DMS79 treated with DMSO at 0.1 percent for 48 hours (cell line): ENCODE measurements around the gene STK33.

Source experiments
- DNase-seq: peaks from one replicate; lab custom pipeline; 2025; lab: John Stamatoyannopoulos, UW

The STK33 gene

DNA sequence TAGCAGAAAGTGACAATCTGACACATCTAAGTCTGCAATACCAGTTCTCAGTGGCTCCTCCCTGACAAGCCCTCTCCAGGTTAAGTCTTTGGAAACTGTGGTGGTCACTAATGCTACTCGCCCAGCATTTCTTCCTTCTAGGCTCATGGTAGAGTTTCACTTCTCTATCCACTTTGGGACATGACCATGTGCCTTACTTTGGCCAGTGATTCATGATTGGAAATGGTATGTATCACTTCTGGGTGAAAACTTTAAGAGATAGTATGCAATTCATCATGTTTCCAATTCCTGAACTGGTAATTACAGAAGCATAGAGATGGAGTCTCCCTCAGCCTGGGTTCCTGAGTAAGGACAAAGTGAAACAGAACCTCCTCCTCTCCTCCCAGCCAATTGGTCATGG, 178.8 kb downstream of the STK33 start:
- DNase-seq: no peak

DNA sequence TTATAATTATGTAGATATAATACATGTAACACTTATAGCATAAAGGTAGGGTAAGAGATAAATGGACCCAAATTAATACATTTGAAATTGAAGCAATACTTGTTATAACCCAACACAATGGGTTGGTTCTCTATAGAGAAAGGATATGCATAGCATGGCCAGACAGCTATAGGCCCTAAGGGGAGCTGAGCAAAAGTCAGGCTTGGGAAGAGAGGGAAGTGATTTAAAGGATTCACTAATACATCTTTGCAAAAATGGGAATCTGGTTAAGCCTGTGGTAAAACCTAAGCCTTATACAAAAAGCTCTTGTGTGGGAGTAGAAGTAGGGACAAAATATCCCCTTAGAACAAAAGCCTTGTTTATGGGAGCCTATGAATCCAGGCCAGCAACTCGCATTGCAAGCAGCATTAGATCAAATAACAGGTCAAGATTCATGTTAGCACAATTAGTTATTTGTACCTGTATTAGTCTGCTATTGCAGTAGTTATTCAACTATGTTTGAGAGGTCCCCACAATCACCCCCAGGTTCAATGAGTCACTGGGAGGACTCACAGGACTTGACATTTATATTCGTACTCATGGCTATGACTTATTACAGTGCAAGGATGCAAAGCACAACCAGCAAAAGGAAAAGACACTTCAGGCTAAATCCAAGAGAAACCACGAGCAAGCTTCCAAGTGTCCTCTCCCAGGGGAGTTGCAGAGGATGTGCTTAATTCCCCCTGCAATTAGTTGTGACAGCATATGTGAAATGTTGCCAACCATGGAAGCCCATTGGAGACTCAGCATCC, 185.7 kb downstream of the STK33 start:
- peak; percentile 37 for DNase-seq

DNA sequence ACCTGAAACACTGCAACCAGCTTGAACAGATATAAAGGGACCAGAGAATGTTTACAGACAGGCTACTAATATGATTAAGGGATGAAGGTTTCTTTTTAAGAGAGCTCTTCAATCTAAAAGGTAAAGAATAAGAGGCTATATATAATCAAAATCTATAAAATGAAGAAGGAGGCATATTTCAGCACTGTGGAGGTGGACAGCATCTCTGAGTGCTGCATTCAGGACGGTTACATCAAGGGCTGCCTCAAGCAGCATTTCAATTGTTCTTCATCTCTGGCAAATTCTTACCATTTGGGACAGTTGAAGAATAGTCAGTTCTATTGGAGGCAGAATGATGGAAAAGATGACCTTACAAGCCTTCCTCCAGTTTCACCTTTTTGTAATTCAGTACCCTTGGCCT, 190.7 kb downstream of the STK33 start:
- no peak for DNase-seq

DNA sequence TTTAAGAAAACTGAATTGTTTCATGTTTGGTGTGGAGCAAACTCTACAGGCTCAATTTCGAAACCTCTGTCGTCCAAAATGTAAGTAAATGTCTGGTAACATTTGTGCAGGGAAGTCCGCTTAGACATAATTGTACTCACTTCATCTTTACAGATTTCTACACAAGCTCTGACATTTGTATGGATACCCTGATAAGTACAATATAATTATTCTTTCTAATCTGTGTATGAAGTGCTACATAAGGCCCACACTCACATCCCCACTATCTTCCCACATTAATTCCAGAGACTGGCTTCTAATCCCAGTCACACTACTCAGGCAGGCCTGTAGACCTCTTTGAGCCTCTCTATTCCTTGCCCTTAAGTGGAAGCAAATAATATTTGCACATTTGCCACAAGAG, 201.1 kb downstream of the STK33 start:
- DNase-seq: no peak

DNA sequence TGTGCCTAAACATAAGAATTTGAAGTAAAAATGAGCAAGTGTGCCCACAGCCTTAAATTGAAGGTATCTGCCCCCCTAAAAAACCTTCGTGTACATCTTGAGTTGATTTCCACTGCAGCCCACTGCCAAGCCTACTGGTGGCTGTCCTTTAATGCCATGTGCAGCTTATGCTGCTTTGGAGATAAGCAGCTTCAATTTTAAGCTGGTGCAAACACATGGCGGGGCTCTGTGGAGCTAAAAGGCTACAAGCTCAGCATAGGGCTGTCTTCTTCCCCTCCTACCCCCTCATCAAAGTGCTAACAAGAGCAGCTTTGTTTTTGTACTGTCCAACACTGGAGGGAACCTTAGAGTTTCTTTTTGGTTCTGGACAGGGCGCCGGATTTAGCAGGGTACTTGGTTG, 201.9 kb downstream of the STK33 start:
- DNase-seq: no peak

DNA sequence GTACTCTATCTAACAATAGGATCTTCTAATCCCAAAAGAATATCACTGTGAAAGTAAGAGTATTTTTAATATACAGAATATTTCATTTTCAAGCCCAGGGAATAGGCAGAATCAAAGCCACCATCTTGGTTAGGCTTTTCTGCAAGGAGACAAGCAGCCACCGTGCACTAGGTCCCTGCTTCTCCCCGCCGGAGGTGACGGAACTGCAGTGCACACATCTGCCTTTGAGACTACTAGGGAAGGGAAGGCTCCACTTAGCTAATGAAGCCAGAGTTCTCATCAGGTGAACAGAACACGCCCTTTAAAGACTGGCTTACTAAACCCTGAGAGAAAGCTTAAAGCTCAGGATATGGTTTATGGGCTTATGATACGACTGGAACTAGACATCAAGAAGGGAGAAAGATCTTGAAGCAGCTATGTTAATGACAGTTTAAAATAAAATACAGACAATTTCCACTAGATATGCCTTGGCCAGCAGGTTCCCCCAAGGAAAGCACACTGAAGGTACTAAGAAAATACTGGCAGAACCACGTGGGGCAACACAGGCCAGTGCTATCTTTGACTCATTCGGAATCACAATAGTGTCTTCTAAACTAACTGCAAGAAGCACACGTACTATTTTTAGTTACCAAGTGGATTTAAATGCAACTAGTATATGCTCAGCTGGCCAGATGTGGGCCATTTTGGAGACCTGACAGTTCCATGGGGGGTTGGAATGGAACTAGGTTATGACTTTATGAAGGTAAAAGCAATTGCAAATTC, 203.0 kb downstream of the STK33 start:
- no peak for DNase-seq

DNA sequence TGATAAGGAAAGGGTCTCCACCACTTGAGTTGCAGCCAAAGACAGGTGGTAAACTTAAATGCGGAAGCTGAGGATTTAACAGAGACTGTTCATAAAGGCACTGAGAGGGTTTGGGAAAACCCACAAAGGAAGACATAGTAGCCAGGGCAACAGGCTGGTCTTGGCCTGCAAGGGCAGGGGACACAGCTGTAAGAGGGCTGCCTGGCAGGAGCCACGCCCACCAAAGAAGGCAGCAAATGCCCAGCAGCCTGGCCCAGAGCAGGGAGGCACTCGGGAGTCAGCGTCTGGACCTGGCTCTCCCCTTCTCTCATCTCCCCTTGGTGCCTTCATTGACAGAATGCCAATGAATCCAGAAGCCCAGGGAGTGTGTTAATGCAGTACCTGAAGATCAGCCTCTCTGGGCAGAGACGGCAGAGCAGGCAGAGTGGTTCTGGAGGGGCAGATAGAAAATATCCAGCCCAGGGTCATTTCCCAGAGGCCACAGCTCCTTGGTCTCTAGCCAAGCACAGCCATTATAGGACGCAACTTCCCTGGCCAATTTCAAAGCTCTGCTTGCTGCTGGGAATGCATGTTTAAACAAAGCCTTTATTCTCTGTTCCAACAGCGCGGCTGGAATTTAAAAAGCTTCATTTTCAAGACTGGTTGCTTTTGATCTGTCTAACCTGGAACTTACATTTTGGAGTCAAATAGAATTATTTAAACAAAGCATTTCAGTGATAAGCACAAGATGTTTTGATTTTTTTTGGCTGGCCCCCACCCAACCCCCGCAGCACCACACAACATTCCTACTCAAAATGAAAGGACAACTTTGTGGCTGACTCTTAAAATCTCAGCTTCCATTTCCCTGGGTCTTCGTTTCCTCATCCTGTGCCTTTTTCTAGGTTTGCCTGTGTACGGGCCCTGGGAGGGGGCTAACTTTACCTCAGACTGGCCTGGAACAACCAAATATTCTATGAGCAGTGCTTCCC, 204.7 kb downstream of the STK33 start:
- DNase-seq: peak; percentile 55

DNA sequence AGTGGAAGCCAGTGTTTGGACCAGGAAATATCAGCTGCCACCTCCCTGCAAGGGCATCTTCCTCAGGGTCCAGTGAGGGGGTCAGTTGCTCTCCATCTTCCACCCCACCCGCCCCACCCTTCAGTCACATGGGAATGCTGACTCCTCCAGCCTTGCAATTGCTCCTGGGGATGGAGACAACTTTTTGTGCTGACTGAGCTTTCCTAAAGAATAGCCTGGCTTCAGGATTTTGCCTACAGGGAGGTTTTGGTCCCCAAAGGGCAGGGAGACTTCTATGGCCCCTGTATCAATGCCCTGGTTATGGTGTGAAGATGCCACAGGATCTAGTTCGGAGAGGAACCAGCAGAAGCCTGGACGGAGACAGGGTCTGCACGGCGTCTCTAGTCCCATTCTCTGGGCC, 206.3 kb downstream of the STK33 start:
- no peak for DNase-seq

DNA sequence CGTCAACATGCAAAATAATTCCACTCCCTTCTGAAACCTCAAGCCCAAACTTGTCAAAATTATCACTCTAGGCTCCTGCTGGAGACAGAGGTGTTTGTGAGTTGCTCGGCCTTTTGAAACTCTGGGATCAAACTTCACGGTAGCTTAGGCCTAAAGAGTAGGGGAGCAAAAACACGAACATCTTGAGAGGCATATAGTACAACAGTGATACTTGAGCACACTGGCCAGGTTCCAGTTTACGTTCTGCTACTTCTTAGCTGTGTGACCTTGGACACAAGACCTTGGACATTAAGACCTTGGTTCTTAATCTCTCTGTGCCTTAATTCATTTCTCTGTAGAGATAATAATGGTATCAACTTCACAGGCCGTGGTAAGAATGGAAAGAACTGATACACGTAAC, 206.9 kb downstream of the STK33 start:
- DNase-seq: peak; percentile 68

DNA sequence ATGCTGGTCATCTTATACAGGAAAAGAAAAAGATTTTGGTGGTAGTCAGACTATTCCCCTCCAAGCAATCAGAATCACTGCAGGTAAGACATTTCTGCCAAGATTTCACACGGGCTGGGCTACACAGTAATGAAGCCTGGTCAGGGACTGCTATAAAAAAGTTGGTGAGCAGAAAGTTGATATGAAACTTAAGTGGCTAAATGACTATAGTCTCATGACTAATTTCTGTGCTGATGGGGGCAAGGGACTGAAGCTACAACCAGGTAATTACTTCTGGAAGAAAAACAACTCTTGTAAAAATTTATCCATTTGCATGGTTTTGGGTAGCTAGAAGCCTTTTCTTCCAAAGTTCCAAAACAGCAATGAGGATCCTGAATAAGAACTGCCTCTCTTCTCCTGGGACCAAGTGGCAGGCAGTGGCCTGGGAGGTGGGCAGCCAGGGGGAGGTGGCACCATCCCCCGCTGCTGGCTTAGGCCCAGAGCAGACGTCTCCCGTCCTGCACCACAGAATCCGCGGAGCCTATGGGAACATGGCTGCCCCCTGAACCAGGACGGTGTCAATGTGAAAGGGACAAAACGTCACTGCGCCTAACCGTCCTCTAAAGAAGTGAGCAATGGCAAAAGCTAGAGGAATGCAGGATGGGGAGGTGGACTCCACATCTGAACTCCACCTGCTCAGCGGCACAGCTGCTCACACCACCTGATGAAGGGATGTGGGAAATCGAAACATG, 207.7 kb downstream of the STK33 start:
- no peak for DNase-seq

DNA sequence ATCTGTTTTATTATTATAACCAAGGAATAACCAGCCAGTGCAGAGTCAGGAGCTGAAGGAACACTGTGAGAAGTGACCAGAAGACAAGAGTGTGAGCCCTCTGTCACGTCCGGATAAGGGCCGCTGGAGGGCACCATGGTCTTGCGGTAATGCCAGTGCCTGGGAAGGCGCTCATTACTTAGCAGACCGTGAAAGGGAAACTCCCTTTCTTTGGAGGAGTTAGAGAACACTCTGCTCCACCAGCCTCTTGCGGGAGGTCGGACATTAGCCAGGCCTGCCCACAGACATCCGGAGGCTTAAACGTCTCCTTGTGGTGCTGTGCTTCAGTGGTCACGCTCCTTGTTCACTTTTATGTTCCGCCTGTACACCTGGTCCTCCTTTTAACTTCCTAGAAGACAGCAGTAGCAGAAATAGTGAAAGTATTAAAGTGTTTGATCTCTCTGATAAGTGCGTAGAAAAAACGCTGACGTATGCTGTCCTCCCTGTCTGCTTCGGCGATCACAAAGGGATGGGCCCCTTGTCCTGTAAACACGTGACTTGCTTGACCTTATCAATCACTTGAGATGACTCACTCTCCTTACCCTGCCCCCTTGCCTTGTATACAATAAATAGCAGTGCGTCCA, 209.7 kb downstream of the STK33 start:
- peak; percentile 90 for DNase-seq

DNA sequence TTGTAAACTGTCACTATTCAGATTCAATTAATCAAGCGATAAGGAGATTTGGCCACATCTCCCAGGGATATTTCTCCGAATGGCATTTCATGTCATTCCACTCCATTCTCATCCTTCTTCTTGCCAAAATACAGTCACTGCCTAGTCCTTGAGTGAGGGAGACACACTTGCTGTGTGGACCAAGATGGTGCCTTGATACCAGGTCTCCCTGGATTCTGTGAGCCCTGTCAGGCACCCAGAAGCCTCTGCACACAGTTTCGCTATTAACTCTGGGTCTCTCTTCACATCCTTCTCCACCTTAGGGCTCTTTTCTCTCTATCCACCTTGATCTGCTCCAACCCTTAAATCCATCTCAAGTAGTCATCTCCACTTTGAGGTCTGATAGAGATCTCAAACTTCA, 210.4 kb downstream of the STK33 start:
- DNase-seq: no peak

DNA sequence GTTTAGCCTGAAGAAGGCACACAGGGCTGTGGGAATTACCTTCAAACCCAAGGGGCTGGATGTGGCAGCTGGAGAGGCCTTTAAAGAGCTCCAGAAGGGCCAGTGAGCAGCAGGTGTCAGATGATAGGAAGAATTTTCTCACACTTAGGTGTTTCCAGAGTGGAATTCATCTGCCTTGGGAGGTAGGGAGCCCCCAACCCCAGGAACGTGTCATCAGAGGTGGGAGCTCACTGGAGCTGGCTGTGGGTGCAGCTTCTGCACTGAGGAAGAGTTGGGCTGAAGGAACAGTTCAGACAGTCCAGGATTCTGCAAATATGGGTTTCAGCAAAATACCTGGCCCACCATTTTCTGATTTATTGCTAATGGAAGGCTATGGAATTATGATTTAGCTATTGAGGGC, 210.8 kb downstream of the STK33 start:
- DNase-seq: no peak

DNA sequence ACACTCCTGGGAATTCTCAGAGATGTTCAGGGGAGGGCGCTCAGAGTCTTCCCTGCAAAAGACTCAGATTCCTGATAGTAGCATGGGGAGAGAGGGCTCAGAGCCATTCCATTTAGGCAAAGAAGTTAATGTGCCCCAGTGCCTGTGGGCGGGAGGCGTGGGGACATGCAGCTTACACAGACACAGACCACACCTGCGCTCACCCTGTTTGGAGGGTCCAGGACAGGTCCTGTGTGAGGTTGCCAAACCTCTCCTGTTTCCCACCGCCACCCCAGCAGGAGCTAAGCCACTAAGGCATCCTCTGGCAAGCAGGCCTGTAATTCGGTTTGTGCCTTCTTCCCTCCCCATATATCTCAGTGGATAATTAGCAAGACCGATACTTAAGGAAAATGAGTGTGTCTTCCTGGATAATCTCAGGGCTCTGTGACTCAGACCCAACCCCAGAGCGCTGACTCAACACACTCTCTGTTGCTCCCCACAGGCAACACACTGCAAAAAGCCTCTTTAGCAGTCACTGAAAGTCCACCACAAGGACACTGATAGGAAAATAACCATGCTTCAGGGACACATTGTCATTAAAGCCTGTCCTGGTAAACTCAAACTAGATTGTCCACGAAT, 211.5 kb downstream of the STK33 start:
- no peak for DNase-seq

DNA sequence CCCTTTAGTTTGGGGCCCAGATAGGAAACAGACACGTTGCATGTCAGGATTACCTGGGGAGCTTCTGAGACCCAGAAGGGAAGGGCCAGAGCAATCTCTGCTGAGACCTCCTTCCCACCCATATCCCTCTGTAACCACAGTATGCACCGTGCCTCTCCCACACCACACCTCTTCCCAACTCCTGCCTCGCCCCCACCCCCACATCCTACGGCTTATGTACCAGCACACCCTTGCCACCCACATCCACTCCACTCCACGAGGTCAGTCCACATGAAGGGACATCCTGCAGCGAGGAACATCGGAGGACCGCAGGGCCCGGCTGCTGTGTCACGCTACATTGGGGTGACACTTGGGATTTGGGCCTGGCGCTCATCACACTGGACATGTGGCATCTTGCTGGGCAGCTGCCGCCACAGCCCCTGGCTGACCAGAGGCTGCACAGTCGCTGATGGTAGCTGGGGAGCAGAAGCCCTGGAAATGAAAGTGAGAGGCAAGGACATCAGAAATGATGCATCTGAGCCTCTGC, 212.1 kb downstream of the STK33 start:
- no peak for DNase-seq

DNA sequence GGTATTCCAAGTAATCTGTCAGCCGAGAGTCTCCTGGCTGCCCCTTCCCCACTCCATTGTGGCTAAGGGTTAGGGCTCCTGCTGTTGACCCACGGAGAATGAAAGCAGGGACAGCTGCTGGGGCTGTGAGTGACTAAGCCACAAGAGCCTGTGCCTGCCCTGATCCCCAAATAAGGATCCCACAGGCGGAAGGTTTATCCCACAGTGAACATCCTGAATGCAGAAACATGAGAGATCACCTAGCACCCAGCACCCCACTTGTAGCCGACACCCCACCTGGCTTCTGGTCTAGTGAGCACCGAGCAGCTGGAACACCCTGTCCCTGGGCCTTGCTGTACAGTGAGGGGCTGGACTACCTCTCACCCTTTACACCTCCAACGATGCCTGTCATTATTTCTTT, 212.7 kb downstream of the STK33 start:
- DNase-seq: peak; percentile 65

DNA sequence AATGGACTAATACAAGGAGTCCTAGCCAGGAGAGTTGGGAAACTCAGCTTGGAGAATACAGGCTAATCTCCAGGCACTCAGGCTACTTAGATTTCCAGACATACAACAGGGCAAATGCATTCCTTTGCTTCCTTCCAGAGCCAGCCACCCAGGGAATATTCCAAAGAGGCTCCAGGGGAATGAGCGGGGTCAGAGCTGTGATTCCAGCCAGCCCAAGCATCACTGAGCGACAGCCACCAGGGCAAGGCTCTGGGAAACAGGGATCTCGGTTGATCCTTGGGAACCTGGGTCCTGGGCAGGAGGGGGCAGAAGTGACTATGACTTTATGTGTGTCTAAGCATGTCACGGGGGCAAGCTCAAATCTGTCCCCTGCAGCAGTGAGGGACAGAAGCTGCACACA, 218.1 kb downstream of the STK33 start:
- DNase-seq: no peak

DNA sequence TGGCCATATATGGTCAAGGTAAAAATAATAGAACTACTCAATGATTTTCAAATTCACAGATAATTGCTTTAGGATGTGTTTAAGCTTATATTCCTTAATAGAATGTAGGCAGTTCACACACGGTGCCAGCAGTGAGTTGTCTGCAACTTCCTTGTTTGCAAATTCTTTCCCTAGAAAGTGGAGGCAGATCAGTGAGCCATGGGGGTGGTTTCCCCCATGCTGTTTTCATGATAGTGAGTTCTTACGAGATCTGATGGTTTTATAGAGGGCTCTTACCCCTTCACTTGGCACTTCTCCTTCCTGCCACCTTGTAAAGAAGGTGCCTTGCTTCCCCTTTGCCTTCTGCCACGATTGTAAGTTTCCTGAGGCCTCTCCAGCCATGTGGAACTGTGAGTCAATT, 218.6 kb downstream of the STK33 start:
- DNase-seq: no peak

DNA sequence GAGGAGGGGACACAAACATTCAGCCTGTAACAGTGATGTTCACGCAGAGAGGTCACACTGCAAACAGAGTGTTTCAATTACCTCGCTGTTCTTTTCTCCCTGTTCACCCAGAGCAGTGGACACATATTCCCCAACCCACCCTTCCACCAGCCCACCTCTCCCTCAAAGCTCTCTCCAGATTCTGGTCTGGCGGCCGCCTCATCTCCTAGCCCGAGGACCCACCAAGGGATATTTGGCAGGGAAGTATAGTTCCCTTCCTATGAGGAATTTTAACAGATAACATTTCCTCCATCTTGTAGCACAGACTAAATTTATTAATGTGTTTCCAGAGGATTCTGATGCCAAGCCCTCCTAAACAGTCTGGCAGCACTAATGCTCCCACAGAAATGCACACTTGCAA, 219.3 kb downstream of the STK33 start:
- DNase-seq: no peak
